ENCODE data around the gene CHCHD3.
A peak's percentile ranks its signal among the peaks of the same experiment; 100 is the strongest.
"Not testable (repeated sequence)": the region's sequence is repeated elsewhere in the genome, so short reads cannot be mapped to it uniquely, and the experiment has no call there.

CHCHD3 gene

GRCh38 chr7:132969520-132969919, 112.4 kb downstream of the CHCHD3 start (continued):
- no peak for TF ChIP-seq ZBTB6 (tag by site-specific recombination; IDR thresholded peaks at IDR 0.05)
- no peak for TF ChIP-seq KLF17 (tag by site-specific recombination; IDR thresholded peaks at IDR 0.05)
- no peak for TF ChIP-seq ZNF280D (tag by site-specific recombination; IDR thresholded peaks at IDR 0.05)
- TF ChIP-seq ZBTB8A (tag by site-specific recombination; IDR thresholded peaks at IDR 0.05), result no peak
- no peak for TF ChIP-seq ZBTB7A (tag by site-specific recombination; IDR thresholded peaks at IDR 0.05; ENCODE audit: low read depth)

- POLR2A ChIA-PET; H3K4me3 ChIP-seq (ENCODE audit: low read depth, low read length); H3K4me1 ChIP-seq (ENCODE audit: control insufficient read depth, insufficient read depth, low read length); H3K36me3 ChIP-seq (ENCODE audit: control insufficient read depth in 2 of 2, insufficient read depth in 1 of 2, low read length in 2 of 2); H3K27ac ChIP-seq (ENCODE audit: extremely low read depth, low read depth, low read length); H3K9me3 ChIP-seq (ENCODE audit: control insufficient read depth, insufficient read depth, low read depth, low read length): not testable (repeated sequence)
- CTCF ChIA-PET, result interaction anchor here (0.7 kb wide), 1 partner anchor 329 kb away, joined by 3 read pairs; no protein-coding TSS in a partner anchor
- TF ChIP-seq ZNF19 (tag by site-specific recombination; IDR thresholded peaks at IDR 0.05; ENCODE audit: low read depth) (peak; percentile 85; the same call in 1 of the 2 replicates), ZNF654 (tag by site-specific recombination; IDR thresholded peaks at IDR 0.05; ENCODE audit: low read depth) (peak; percentile 36), ZNF394 (tag by site-specific recombination; IDR thresholded peaks at IDR 0.05; ENCODE audit: borderline replicate concordance) (peak; percentile 84; the same call in 1 of the 2 replicates), ZNF426 (tag by site-specific recombination; IDR thresholded peaks at IDR 0.05) (peak; percentile 61), ZNF555 (tag by site-specific recombination; conservative IDR thresholded peaks at IDR 0.05) (peak; percentile 61), REST (tag by site-specific recombination; IDR thresholded peaks at IDR 0.05) (peak; percentile 29; the same call in 1 of the 2 replicates), ZNF404 (tag by site-specific recombination; IDR thresholded peaks at IDR 0.05) (peak; percentile 69; the same call in 1 of the 2 replicates), ZNF433 (tag by site-specific recombination; IDR thresholded peaks at IDR 0.05; ENCODE audit: low read depth) (0 out of 2 replicates have a peak, but pooled peaks have one; percentile 40), ZNF266 (tag by site-specific recombination; IDR thresholded peaks at IDR 0.05; ENCODE audit: low read depth) (0 out of 2 replicates have a peak, but pooled peaks have one; percentile 22), ZNF518A (tag by site-specific recombination; conservative IDR thresholded peaks at IDR 0.05; ENCODE audit: low read depth) (peak; percentile 72), ZBTB11 (tag by site-specific recombination; conservative IDR thresholded peaks at IDR 0.05; ENCODE audit: low read depth) (peak; percentile 61), ZNF140 (tag by site-specific recombination; IDR thresholded peaks at IDR 0.05) (0 out of 2 replicates have a peak, but pooled peaks have one; percentile 43), ZBTB8A (tag by site-specific recombination; IDR thresholded peaks at IDR 0.05) (0 out of 2 replicates have a peak, but pooled peaks have one; percentile 39)
These were observed 114.4 kb downstream of the CHCHD3 start for GRCh38 chr7:132967470-132967848.
